SU-DHL-6 (cell line): Measurements from ENCODE around the gene RDH13.
"Not testable (repeated sequence)": the region's sequence is repeated elsewhere in the genome, so short reads cannot be mapped to it uniquely, and the experiment has no call there.

Experiments
- H2AFZ ChIP-seq: fragments of 200-600 bp; sonication (generic); 2 replicates; pipeline ENCODE4 v1.6.1; 2014; ENCODE audit warnings: low read depth, mild to moderate bottlenecking, moderate library complexity, mixed read lengths, antibody characterized with exemption, low read length; ENCODE audit not compliant: severe bottlenecking
- H3F3A ChIP-seq: fragments of 200-600 bp; shearing (Covaris generic); 2 replicates; pipeline ENCODE4 v1.6.0; 2016; ENCODE audit warnings: antibody characterized with exemption, mild to moderate bottlenecking; ENCODE audit not compliant: insufficient read depth
- H3K27ac ChIP-seq: fragments of 200-600 bp; sonication (generic); 2 replicates; pipeline ENCODE4 v1.5.1; 2016; ENCODE audit warnings: low read depth, mild to moderate bottlenecking, low read length, moderate library complexity, mixed read lengths
- H3K27me3 ChIP-seq: fragments of 200-600 bp; sonication (generic), shearing (Covaris generic); 2 replicates; pipeline ENCODE4 v1.6.0; 2014; ENCODE audit warnings: mild to moderate bottlenecking, low read length
- H3K36me3 ChIP-seq: fragments of 200-600 bp; sonication (generic); 2 replicates; pipeline ENCODE4 v1.6.1; 2014; ENCODE audit warnings: mild to moderate bottlenecking, low read length, mixed read lengths
- H3K4me2 ChIP-seq: fragments of 300-600, 200-600 bp; shearing (Covaris generic), sonication (generic); 2 replicates; pipeline ENCODE4 v1.6.0; 2014; ENCODE audit warnings: low read length, low read depth, mild to moderate bottlenecking; ENCODE audit not compliant: poor library complexity, severe bottlenecking
- H3K4me3 ChIP-seq: fragments of 200-600 bp; sonication (generic); 2 replicates; pipeline ENCODE4 v1.5.1; 2014; ENCODE audit warnings: antibody characterized with exemption, low read length, mild to moderate bottlenecking, mixed read lengths; ENCODE audit not compliant: insufficient read depth, poor library complexity, severe bottlenecking
- H3K79me2 ChIP-seq: fragments of 200-600 bp; sonication (generic); 2 replicates; pipeline ENCODE4 v1.6.1; 2014; ENCODE audit warnings: mild to moderate bottlenecking, low read length, moderate library complexity; ENCODE audit not compliant: insufficient read depth
- H3K9ac ChIP-seq: fragments of 200-600 bp; sonication (generic); 2 replicates; pipeline ENCODE4 v1.7.0; 2014; ENCODE audit warnings: mild to moderate bottlenecking, low read length
- H3K9me2 ChIP-seq: fragments of 200-600 bp; sonication (generic); replicated peaks from 2 replicates; pipeline ENCODE4 v1.6.1; 2014; ENCODE audit warnings: low read length; ENCODE audit not compliant: insufficient read depth
- H3K9me3 ChIP-seq: fragments of 200-600 bp; sonication (generic); 2 replicates; pipeline ENCODE4 v1.6.1; 2014; ENCODE audit warnings: low read length, mixed read lengths; ENCODE audit not compliant: insufficient read depth
- H4K20me1 ChIP-seq: fragments of 200-600 bp; sonication (generic); 2 replicates; pipeline ENCODE4 v1.6.1; 2014; ENCODE audit warnings: low read depth, mild to moderate bottlenecking, antibody characterized with exemption, low read length, moderate library complexity, mixed read lengths
- CTCF ChIP-seq: fragments of 200-600 bp; sonication (generic); IDR thresholded peaks from one replicate; pipeline ENCODE4 v1.5.1; 2017; ENCODE audit warnings: antibody characterized with exemption, mild to moderate bottlenecking, low read length, moderate library complexity; ENCODE audit not compliant: insufficient read depth, poor library complexity, severe bottlenecking
- EZH2phosphoT487 ChIP-seq: fragments of 200-600 bp; sonication (generic), shearing (Covaris generic); conservative IDR thresholded peaks from 2 replicates; pipeline ENCODE4 v1.6.1; 2018; ENCODE audit warnings: mild to moderate bottlenecking, antibody characterized with exemption, low read length, moderate library complexity, mixed read lengths

The RDH13 gene

GRCh38 chr19:55041627-55042343 lies 21.2 kb downstream of the RDH13 start:
- Histone ChIP-seq H3K9me3 (no peaks in the 10 kb centered on the region), H3K4me3 (no peak overlapping the region), H3K36me3 (no peaks in the 10 kb centered on the region), H3K27ac (no peak overlapping the region), H3K79me2 (peaks cover 9% of the 10 kb centered on the region; the same call in 1 of the 2 replicates), H3K9me2 (no peaks in the 10 kb centered on the region), H3K4me2 (no peak overlapping the region), H2AFZ (no peak overlapping the region), H3F3A (no peaks in the 10 kb centered on the region; the same call in 1 of the 2 replicates), H3K9ac (no peak overlapping the region), H4K20me1 (no peaks in the 10 kb centered on the region), H3K27me3 (no peaks in the 10 kb centered on the region)
- TF ChIP-seq CTCF (no peak), EZH2phosphoT487 (no peak)

GRCh38 chr19:55041244-55041626 lies 21.7 kb downstream of the RDH13 start:
- Histone ChIP-seq H3K4me2 (no peak overlapping the region), H3K9ac (no peak overlapping the region), H2AFZ (no peak overlapping the region), H3K27ac (no peak overlapping the region), H3K4me3 (no peak overlapping the region), H4K20me1 (no peaks in the 10 kb centered on the region), H3K79me2 (peaks cover 9% of the 10 kb centered on the region; the same call in 1 of the 2 replicates), H3K9me2 (no peaks in the 10 kb centered on the region), H3K36me3 (no peaks in the 10 kb centered on the region), H3K27me3 (no peaks in the 10 kb centered on the region), H3K9me3 (no peaks in the 10 kb centered on the region), H3F3A (no peaks in the 10 kb centered on the region; the same call in 1 of the 2 replicates)
- TF ChIP-seq EZH2phosphoT487 (no peak), CTCF (no peak)

GRCh38 chr19:55040654-55041053 lies 22.3 kb downstream of the RDH13 start:
- not testable (repeated sequence) for H3K9me3 ChIP-seq, H3K27me3 ChIP-seq, H3K27ac ChIP-seq, H3K4me3 ChIP-seq, H3F3A ChIP-seq, H3K9ac ChIP-seq, H3K79me2 ChIP-seq, H2AFZ ChIP-seq, H3K9me2 ChIP-seq, H4K20me1 ChIP-seq, H3K36me3 ChIP-seq, H3K4me2 ChIP-seq

DNA sequence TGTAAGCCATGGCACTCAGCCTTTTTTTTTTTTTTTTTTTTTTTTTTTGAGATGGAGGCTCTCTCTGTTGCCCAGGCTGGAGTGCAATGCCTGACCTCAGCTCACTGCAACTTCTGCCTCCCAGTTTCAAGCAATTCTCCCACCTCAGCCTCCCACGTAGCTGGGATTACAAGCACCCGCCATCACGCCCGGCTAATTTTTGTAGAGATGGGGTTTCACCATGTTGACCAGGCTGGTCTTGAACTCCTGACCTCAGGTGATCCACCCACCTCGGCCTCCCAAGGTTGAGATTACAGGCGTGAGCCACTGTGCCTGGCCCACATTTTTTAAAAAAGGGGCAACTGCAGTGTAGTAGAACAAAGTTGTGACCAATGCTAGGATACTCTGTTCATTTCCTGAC lies 25.3 kb downstream of the RDH13 start:
- not testable (repeated sequence) for H3K4me3 ChIP-seq, H3K9me2 ChIP-seq, H3K9me3 ChIP-seq, H2AFZ ChIP-seq, H3K27ac ChIP-seq, H3K36me3 ChIP-seq, H3K9ac ChIP-seq, H3K27me3 ChIP-seq, H3F3A ChIP-seq, H3K4me2 ChIP-seq, H4K20me1 ChIP-seq
- H3K79me2 ChIP-seq = peaks cover 33% of the 10 kb centered on the region
